Stimulated activated effector memory CD8-positive, alpha-beta T cell treated with anti-CD3 and anti-CD28 coated beads, Interleukin-12 subunit alpha, Interleukin-12 subunit beta, amount 100 ng/mL, for 72 hours (primary cell): Measurements from ENCODE around the gene TRPM5.

ENCODE experiments used
- ATAC-seq: fragments of 150-1000 bp; cut with Tn5 transposase; 2 replicates; pipeline ENCODE4 v1.10.0; 2021
- DNase-seq, 2 donors: peaks; one replicate each; pipeline ENCODE4 v3.0.0; 2021 to 2022; ENCODE audit warnings: low spot score in 2 of 2
- H3K27ac Mint-ChIP-seq: one replicate; pipeline ENCODE4 v1.8.0; 2022; ENCODE audit warnings: mild to moderate bottlenecking, mixed read lengths
- H3K36me3 Mint-ChIP-seq: one replicate; pipeline ENCODE4 v1.8.0; 2022; ENCODE audit warnings: mild to moderate bottlenecking, mixed read lengths
- H3K4me1 Mint-ChIP-seq: one replicate; pipeline ENCODE4 v1.8.0; 2022; ENCODE audit warnings: mixed read lengths
- H3K4me3 Mint-ChIP-seq: one replicate; pipeline ENCODE4 v1.8.0; 2022; ENCODE audit warnings: mild to moderate bottlenecking, mixed read lengths
- H3K9me3 Mint-ChIP-seq: one replicate; pipeline ENCODE4 v1.8.0; 2022; ENCODE audit warnings: mixed read lengths

Gene TRPM5

DNA sequence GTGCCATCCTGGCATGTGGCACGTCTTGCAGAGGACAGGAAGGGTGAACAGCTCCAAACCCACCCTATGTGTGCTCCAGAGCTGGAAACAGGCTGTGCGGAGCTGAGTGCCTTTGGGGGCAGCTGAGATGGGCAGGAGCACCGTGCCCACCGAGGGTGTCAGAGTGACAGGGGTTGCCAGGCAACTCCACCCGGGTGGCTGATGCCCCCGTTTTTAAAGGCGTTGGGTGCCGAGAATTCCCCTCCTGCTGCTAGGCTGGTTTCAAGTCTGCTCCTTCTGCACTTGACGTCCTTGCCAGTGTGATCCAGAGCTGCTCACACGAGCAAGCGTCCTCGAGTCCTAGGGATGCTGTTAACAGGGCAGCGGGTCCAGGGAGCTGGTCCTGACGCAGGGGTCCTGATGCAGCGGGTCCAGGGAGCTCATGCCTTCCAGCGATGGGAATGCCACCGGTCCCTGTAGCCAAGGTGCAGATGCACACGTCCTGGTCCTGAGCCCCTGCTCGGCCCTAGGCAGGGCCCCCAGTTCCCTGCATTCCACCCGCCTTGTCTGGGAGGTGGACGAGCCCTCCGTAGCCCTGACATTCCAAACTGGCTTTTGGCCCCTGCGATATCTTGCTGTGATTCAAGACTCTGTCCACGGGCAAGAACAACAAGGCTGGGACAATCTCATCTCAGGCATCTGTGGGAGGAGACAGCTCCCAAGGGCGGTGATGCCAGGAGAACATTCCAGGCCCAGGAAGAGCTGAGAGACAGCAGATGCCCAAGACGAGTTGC is 5.4 kb upstream of the TRPM5 start:
- Mint-ChIP-seq H3K4me1 (peaks cover 18% of the 10 kb centered on the region), H3K36me3 (no peaks in the 10 kb centered on the region), H3K9me3 (no peaks in the 10 kb centered on the region), H3K27ac (no peak overlapping the region), H3K4me3 (no peak overlapping the region)
- DNase-seq (no peak), ATAC-seq (no peak)

DNA sequence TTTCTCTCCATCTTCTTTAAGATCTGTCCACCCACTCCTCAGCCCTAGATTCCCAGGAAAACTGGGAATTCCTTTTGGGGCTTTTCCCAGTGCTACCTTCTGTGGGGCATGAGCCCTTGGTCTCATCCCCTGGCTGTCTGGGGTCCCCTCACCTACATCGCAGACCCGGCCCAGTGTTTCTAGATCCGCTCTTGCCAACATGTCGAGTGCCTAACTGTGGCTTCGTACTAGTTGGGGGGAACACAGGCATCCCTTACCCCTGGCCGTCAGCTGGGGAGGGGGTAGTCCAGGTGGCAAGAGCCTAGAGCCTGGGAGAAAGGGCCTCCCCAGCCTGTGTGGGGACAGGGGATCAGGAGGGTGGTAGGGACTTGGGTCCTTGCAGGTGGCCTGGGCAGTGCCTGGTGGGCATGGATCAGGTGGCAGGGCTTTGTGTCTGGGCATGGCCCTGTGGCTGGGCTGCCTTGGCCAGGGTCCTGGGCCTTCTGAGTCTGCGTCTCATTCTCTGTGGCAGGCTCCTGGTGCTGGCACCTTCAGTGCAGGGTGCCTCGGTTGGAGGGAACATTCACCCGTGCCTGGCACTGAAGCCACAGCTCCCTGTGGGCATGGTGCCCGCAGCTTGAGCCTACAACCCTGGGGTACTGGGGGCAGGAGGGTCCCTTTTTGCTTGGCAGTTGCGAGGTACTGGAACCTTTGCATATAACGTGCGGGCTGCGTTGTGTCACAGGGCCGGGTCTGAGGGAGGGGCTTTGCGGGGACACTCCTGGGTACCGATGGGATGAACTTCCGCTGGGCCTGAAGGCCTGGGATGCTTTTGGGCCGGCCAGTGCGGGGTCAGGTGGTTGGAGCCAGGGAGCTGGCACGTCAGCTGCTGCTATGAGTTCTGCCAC is 4.6 kb upstream of the TRPM5 start:
- no peak overlapping the region for H3K27ac Mint-ChIP-seq
- H3K4me1 Mint-ChIP-seq = peaks cover 18% of the 10 kb centered on the region
- no peak overlapping the region for H3K4me3 Mint-ChIP-seq
- no peaks in the 10 kb centered on the region for H3K9me3 Mint-ChIP-seq
- ATAC-seq = no peak
- H3K36me3 Mint-ChIP-seq = no peaks in the 10 kb centered on the region
- DNase-seq = no peak

DNA sequence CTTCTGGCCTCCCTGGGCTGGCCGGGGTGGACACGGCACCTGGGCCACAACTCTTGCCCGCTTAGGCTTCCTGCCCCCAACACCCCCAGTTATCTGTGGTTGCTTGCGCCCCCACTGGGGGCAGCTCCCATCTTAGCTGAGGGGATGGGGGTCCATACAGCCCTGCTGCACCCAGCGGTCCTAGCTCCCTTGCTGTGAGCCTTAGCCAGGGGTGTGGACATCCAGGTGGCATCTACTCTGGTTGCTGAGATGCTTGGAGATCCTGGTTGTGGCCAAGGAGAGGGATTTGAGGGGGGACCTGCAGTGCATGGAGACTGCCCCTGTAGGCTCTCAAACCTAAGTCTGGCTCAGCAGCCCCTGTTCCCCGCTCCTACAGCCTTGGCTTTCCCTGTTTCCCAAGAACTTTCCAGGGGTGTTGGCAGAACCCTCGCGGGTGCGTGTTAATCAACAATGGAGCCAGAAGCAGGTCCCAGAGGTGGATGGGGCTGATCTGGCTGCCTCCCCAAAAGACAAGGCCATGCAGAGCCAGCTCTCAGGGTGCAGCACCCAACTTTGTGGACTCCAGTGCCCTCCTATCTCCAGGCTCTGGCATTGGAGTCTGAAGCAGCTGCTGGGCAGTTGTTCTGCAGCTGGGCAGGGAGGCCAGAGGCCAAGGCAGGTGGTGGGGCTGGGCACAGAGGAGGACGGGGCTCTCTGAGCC is 3.8 kb upstream of the TRPM5 start:
- Mint-ChIP-seq H3K4me3 (no peak overlapping the region), H3K9me3 (no peaks in the 10 kb centered on the region), H3K36me3 (no peaks in the 10 kb centered on the region), H3K4me1 (peaks cover 24% of the 10 kb centered on the region), H3K27ac (no peak overlapping the region)
- ATAC-seq = no peak
- DNase-seq = no peak

DNA sequence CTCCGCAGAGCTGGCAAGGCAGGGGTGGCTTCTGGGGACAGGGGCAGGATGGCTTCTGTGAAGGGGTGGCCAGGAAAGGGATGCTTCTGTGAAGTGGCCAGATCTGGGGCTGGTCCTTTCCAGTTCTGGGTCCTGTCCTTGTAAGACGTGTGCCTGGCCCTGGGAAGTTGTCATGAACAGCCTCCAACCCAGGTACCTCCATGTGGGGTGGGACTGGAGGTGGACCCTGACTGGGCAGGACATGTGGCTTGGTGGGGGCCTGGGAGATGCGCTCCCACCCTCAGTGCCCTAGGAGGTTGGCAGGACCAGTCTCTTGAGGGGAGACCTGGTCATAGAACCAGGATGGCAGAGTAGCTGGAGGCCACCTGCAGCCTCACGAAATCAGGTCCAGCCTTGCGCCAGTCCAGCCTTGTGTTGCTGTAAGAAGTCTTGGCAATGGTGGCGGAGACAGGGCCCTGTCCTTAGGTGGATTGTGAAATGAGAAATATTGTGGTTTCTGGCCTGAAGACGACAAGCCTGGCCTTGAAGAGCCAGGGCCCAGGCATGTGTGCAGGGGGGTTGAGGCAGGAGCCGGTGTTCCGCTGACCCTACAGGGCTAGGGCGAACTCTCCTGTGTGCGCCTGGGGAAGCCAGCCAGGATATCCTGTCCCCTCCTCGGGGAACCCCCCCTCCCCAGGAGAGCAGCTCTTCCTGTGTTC is 3.1 kb upstream of the TRPM5 start:
- ATAC-seq (no peak), DNase-seq (no peak)
- no peaks in the 10 kb centered on the region for H3K36me3 Mint-ChIP-seq

DNA sequence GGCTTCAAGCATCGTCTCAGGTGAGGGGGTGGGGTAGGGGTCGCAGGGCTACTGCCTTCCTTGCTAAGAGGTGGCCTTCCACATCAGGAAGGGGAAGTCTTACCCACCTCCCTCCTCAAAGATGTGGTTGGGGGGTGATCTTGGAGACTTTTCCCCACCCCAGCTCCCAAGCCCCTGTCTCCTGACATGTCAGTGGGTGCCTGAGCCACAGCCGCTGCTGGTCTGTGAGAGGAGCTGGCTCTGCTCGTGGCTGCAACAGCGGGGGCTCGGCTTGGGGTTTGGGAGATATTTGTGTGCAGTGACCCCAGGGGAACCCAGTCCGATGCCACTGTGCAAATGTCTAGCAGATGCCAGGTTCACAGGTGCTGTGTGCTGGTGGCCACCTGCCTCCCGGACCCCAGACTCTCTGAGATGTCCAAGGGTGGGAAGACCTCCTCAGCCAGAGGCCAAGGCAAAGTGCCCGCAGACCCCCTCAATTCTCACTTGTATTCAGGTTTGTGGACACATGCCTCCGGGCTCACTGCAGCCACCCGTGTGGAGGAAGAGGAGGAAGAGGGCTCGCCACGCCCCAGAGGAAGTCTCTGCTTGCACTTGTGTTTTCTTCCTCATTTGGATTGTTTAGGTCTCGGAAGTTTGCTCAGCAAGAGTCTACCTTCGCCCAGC is 2.4 kb upstream of the TRPM5 start:
- Mint-ChIP-seq H3K36me3 (no peaks in the 10 kb centered on the region), H3K9me3 (no peaks in the 10 kb centered on the region), H3K27ac (no peak overlapping the region), H3K4me1 (peaks cover 25% of the 10 kb centered on the region), H3K4me3 (peak overlapping the region; percentile 78)
- DNase-seq (no peak), ATAC-seq (no peak)

More for the DNA sequence above, 3.1 kb upstream of the TRPM5 start:
- H3K4me1 Mint-ChIP-seq = peaks cover 25% of the 10 kb centered on the region
- H3K4me3 Mint-ChIP-seq = peak overlapping the region; percentile 78
- no peak overlapping the region for H3K27ac Mint-ChIP-seq
- no peaks in the 10 kb centered on the region for H3K9me3 Mint-ChIP-seq

DNA sequence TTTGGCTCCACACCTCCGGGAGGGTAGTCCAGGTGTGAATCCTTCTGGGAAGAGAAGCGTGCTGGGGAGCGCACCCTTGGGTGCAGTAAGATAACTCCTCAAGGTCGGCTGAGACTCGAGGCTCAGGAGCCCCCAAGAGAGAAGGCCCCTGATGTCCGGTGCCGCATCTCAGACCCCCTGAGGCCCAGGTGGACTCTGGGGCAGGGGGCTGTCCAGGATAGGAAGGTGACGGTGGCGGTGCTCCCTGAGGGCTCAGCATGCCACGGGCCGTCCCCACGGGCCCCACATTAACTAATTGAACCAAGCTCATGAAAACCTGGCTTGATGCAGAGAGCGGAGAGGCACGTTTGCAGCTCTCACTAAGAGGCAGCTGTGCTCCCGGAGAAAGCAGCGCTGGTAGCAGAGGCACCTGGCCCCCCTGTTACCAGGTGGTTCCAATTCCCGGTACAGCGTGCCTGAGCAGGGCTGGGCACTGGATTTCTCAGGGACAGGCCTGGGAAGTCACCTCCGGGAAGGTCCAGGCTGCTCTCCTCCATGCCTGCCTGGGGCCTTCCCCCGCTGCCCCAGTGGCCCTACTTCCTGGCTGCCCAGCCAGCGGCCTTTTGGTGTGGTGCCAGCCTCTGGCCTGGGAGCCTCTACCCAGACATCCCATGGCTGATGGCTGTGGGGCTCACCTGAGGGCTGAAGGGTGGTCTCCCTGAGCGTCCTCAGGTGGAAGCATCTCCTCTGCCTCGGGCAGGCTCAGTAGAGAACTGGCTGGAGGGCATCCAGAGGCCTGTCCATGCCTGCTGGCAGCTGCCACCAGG is 1.6 kb upstream of the TRPM5 start:
- Mint-ChIP-seq H3K27ac (no peak overlapping the region), H3K4me1 (peaks cover 25% of the 10 kb centered on the region), H3K9me3 (no peaks in the 10 kb centered on the region), H3K36me3 (no peaks in the 10 kb centered on the region), H3K4me3 (peak overlapping the region; percentile 78)
- no peak for ATAC-seq
- DNase-seq = no peak

DNA sequence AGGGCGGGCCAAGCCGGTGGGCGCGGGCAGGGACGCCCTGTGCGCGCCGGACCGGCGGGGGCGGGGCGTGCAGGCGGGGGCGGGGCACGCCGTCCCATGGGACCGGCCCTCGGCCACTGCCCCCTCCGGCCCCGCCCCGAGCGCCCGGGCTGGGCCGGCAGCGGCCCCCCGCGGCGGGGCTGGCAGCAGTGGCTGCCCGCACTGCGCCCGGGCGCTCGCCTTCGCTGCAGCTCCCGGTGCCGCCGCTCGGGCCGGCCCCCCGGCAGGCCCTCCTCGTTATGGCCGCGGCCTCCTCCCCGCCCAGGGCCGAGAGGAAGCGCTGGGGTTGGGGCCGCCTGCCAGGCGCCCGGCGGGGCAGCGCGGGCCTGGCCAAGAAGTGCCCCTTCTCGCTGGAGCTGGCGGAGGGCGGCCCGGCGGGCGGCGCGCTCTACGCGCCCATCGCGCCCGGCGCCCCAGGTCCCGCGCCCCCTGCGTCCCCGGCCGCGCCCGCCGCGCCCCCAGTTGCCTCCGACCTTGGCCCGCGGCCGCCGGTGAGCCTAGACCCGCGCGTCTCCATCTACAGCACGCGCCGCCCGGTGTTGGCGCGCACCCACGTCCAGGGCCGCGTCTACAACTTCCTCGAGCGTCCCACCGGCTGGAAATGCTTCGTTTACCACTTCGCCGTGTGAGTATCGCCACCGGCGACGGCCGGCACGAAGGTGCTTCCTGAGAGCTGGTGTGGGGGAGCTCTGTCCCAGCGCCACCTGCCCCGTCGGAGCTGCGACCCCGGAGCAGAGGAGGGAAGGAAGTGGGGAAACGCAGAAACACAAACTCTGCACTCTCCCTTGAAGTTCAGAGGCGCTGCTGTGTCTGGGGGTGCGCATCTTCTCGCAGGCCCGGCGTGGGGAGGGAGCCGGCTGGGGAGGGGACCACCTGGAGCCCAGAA is 769 bp upstream of the TRPM5 start, which contains the start of gene KCNQ1:
TSS of gene KCNQ1 (plus strand) at position 188 of the 925 bp plus-strand sequence. CDS start at position 279, 91 bp downstream.
- peak; percentile 79 for ATAC-seq
- H3K27ac Mint-ChIP-seq = no peak within 1 kb of the TSS
- peaks cover 25% of the 10 kb centered on the region for H3K4me1 Mint-ChIP-seq
- DNase-seq = peak; percentile 48 to 72
- no peaks in the 10 kb centered on the region for H3K9me3 Mint-ChIP-seq
- peak within 1 kb of the TSS; percentile 78 for H3K4me3 Mint-ChIP-seq
- H3K36me3 Mint-ChIP-seq = no peaks in the 10 kb centered on the region

DNA sequence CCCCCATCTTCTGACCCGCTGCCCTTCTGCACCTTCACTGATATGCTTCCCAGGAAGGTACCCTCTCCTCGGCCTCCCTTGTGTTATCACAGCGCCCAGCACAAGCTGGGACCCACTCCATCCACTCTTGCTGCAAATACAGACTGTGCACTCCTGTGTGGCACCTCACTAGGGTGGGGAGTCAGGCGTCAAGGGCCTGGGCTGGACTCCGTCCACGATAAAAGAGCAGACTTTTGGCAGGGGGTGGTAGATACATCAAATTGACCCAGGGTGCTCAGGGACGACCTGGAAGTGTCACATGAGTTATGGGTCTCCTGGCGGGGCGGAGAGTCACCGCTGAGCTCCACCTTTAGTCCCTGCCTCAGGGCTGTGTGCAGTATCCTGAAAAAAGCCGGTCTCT is 908 bp downstream of the TRPM5 start:
- no peak for ATAC-seq
- no peaks in the 10 kb centered on the region for H3K9me3 Mint-ChIP-seq
- H3K4me3 Mint-ChIP-seq = peak overlapping the region; percentile 40
- H3K4me1 Mint-ChIP-seq = peaks cover 25% of the 10 kb centered on the region
- H3K27ac Mint-ChIP-seq = no peak overlapping the region
- DNase-seq = no peak
- no peaks in the 10 kb centered on the region for H3K36me3 Mint-ChIP-seq

DNA sequence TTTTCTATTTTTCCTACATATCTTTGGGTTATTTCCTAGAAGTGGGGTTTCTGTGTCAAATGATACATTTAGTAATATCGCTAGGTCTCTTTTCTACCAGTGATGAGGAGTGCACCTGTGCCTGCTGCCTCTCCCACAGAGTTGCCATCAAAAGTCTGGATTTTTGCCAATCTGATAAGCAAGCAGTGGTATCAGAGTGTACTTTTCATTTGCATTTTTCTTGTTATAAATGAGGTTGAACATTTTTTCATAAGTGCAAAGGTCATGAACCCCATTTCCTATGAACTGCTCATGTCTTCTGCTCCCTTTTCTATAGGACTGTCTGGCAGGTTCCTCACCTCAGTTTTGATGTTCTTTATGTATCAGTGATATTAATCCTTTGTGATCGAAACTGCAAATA is 1.7 kb downstream of the TRPM5 start:
- no peak for ATAC-seq

DNA sequence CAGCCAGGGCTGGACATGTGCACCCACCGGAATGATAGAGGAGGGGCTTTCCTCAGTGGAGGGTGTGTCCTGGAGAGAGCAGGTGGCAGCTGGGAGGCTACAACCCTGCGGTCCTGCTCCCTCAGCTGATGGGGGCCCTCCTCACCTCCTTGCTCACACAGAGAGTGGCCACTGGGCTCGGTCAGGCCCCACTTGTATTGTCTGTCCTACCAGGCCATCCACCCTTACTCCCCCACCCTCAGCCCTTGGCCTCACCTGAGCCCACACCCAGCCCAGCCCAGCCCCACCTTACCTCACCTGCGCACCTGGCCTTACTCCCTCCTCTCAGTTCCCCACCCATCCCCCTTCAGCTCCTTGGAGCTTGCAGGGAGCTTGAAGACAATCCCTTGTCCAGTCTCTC is 3.1 kb downstream of the TRPM5 start:
- no peak overlapping the region for H3K27ac Mint-ChIP-seq
- DNase-seq (no peak), ATAC-seq (no peak)
- H3K4me1 Mint-ChIP-seq = peaks cover 13% of the 10 kb centered on the region
- H3K9me3 Mint-ChIP-seq = no peaks in the 10 kb centered on the region
- no peaks in the 10 kb centered on the region for H3K36me3 Mint-ChIP-seq
- no peak overlapping the region for H3K4me3 Mint-ChIP-seq

More for the DNA sequence above, 1.7 kb downstream of the TRPM5 start:
- Mint-ChIP-seq H3K36me3 (no peaks in the 10 kb centered on the region), H3K4me3 (no peak overlapping the region), H3K9me3 (no peaks in the 10 kb centered on the region), H3K4me1 (peaks cover 25% of the 10 kb centered on the region), H3K27ac (no peak overlapping the region)
- no peak for DNase-seq

DNA sequence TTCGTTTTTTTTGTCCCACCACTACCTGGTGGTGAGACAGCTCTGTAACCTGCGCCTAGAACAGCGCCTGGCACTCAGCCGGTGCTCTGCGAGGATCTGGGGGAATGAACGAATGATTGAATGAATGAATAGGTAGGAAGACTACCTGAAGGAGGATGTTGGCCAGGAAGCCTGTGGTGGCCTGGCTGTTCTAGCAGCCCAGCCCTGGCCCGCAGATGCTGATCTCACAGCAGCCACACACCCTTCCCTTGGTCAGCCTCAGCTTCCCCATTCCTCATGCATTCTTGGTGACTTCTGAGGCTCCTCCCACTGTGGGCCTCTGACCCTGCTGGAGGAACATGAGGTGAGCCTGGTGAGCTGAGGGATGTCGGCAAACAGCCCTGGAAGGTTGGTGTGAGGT is 3.7 kb downstream of the TRPM5 start:
- ATAC-seq = no peak
- no peak for DNase-seq
- Mint-ChIP-seq H3K4me3 (no peak overlapping the region), H3K9me3 (no peaks in the 10 kb centered on the region), H3K27ac (no peak overlapping the region), H3K4me1 (peaks cover 12% of the 10 kb centered on the region), H3K36me3 (no peaks in the 10 kb centered on the region)

DNA sequence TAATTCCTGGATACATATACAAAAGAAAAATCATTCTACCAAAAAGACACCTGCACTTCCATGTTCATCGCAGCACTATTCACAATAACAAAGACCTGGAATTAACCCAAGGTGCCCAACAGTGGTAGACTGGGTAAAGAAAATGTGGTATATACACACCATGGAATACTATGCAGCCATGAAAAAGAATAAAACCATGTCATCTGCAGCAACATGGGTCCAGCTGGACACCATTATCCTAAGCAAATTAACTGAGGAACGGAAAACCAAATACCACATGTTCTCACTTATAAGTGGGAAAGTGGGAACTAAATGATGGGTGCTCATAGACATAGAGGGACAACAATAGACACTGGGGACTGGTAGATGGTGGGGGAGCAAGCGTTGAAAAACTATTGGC is 4.5 kb downstream of the TRPM5 start:
- Mint-ChIP-seq H3K36me3 (no peaks in the 10 kb centered on the region), H3K4me3 (no peak overlapping the region), H3K9me3 (no peaks in the 10 kb centered on the region), H3K4me1 (peaks cover 7% of the 10 kb centered on the region), H3K27ac (no peak overlapping the region)
- ATAC-seq (no peak), DNase-seq (no peak)

DNA sequence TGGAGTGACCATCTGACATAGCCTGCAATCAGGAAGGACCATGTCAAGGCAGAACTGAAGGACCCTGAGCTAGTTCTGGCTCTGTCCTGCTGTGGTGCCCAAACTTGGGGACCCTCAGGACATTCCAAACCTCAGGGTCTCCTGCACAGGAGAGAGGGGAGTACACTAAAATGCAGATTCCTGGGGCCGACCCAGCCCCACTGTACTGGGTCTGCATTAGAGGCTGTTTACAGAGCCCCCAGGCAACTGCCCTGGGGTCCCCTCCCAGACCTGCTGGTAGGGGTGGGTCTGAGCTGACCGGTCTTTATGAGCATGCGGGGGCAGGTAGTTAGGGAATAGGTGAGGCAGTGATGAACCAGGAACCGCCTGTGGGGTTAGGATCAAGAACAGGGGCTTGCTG is 6.8 kb downstream of the TRPM5 start:
- Mint-ChIP-seq H3K36me3 (no peaks in the 10 kb centered on the region), H3K4me1 (no peaks in the 10 kb centered on the region), H3K27ac (no peak overlapping the region), H3K4me3 (no peak overlapping the region), H3K9me3 (no peaks in the 10 kb centered on the region)
- no peak for ATAC-seq
- no peak for DNase-seq
